Midbrain (tissue), 1 donor: ENCODE measurements around the gene ACOT9.
"Not testable (repeated sequence)": the region's sequence is repeated elsewhere in the genome, so short reads cannot be mapped to it uniquely, and the experiment has no call there.

Source experiments
- DNase-seq: peaks from one replicate; lab custom pipeline; 2025; lab: John Stamatoyannopoulos, UW

The ACOT9 gene

GRCh38 chrX:23765449-23765848 is 22.4 kb upstream of the ACOT9 start:
- no peak for DNase-seq

GRCh38 chrX:23764188-23764984 is 21.3 kb upstream of the ACOT9 start:
- DNase-seq: no peak

GRCh38 chrX:23759821-23760220 is 16.7 kb upstream of the ACOT9 start:
- no peak for DNase-seq

- DNase-seq: peak; percentile 13
These were observed 13.1 kb upstream of the ACOT9 start for GRCh38 chrX:23756165-23756564.

GRCh38 chrX:23754664-23755063 is 11.6 kb upstream of the ACOT9 start:
- no peak for DNase-seq

GRCh38 chrX:23752740-23753415 is 9.8 kb upstream of the ACOT9 start:
- DNase-seq: no peak

- DNase-seq: no peak
These were observed 6.5 kb upstream of the ACOT9 start for GRCh38 chrX:23749576-23749975.

- no peak for DNase-seq
These were observed 6.1 kb upstream of the ACOT9 start for GRCh38 chrX:23749129-23749528.

- DNase-seq: no peak
These were observed 2.7 kb upstream of the ACOT9 start for GRCh38 chrX:23745786-23746185.

GRCh38 chrX:23743623-23743971 is 521 bp upstream of the ACOT9 start:
- not testable (repeated sequence) for DNase-seq

GRCh38 chrX:23742174-23742696 is 841 bp downstream of the ACOT9 start:
- DNase-seq: no peak

GRCh38 chrX:23737413-23737812 is 5.7 kb downstream of the ACOT9 start:
- no peak for DNase-seq

GRCh38 chrX:23736030-23736429 is 7.0 kb downstream of the ACOT9 start:
- no peak for DNase-seq

- DNase-seq: no peak
These were observed 10.4 kb downstream of the ACOT9 start for GRCh38 chrX:23732704-23733103.

GRCh38 chrX:23731951-23732350 is 11.1 kb downstream of the ACOT9 start:
- no peak for DNase-seq

- DNase-seq: no peak
These were observed 13.9 kb downstream of the ACOT9 start for GRCh38 chrX:23729214-23729613.

GRCh38 chrX:23727206-23727605 is 15.9 kb downstream of the ACOT9 start:
- no peak for DNase-seq

GRCh38 chrX:23726191-23726590 is 16.9 kb downstream of the ACOT9 start:
- DNase-seq: no peak

GRCh38 chrX:23720117-23720677 is 22.9 kb downstream of the ACOT9 start:
- no peak for DNase-seq

GRCh38 chrX:23705235-23705634 is 37.8 kb downstream of the ACOT9 start:
- no peak for DNase-seq

GRCh38 chrX:23704673-23705206 is 38.3 kb downstream of the ACOT9 start:
- DNase-seq: no peak

- DNase-seq: peak; percentile 2
These were observed 43.4 kb downstream of the ACOT9 start for GRCh38 chrX:23699636-23700194.
